ENCODE data around the gene VPS33A. TPM values are rescaled to one million over a fixed set of nuclear protein-coding genes. Genes with fewer than 3 reads are reported as not detected.

Gene VPS33A
- total and polyA plus RNA-seq, 2 of the 13 experiments (the other 11 are each of a cell fraction or from before 2014, with no cell fraction given) = 11.0 to 43.6 TPM

GRCh38 chr12:122182887-122183587 lies 83.3 kb downstream of the VPS33A start, which contains the start of gene LRRC43:
TSS of gene LRRC43 (plus strand) at chr12:122183123. CDS start at chr12:122183145, 22 bp downstream.
- DNase-seq (ENCODE audit: low spot score) (no peak), ATAC-seq (peak; percentile 71), FAIRE-seq (no peak)
- POLR2A ChIA-PET = no interaction called here
- H3K9ac ChIP-seq (ENCODE audit: insufficient read depth, low read depth, low read length) = no peak within 1 kb of the TSS
- H3K4me1 ChIP-seq (ENCODE audit: insufficient read depth, low read length) = peaks cover 20% of the 10 kb centered on the region
- CTCF ChIA-PET (ENCODE audit: low intra/inter-chr PET ratio, low total read pairs) = no interaction called here
- peak within 1 kb of the TSS; percentile 47 for H3K4me2 ChIP-seq (ENCODE audit: low read depth, low read length)
- in situ Hi-C loops (cut with HindIII; ENCODE audit: extremely low pct_ligation_motif_present, low pct_unique_long_range_greater_than_20kb) = loop anchor here (10.0 kb wide), 1 partner anchor 128 kb away; no protein-coding TSS in a partner anchor
- H3K79me2 ChIP-seq (ENCODE audit: insufficient read depth, low read length) = no peaks in the 10 kb centered on the region
- 65% methylated on average over 37 of the region's 63 CpGs for WGBS (ENCODE audit: low lambda C conversion rate)
- no peaks in the 10 kb centered on the region for H4K20me1 ChIP-seq (ENCODE audit: insufficient read depth, low read length)
- no peak within 1 kb of the TSS for H3K27ac ChIP-seq (ENCODE audit: extremely low read length, insufficient read depth, low read length)
- H3K9me3 ChIP-seq (ENCODE audit: low read length) = no peaks in the 10 kb centered on the region
- no peaks in the 10 kb centered on the region for H3K36me3 ChIP-seq (replicated peaks in 1 of 2; ENCODE audit: control insufficient read depth in 1 of 2, insufficient read depth in 2 of 2, low read length in 2 of 2)
- no peak within 1 kb of the TSS for H2AFZ ChIP-seq (ENCODE audit: low read length)
- no TSS peak for BruUV-seq (replicated peaks)
- H3K27me3 ChIP-seq (ENCODE audit: control insufficient read depth in 1 of 2, insufficient read depth in 2 of 2, low read length in 2 of 2) = peaks cover 0 to 22% of the 10 kb centered on the region in 2 experiments; a peak in 2 of 5 replicates
- intact Hi-C loops (cut with micrococcal nuclease; ENCODE audit: unreplicated experiment) = no loop called here
- H3K4me3 ChIP-seq (replicated peaks in 1 of 3; ENCODE audit: insufficient read depth in 1 of 3, low read depth in 2 of 3, low read length in 3 of 3) = peak within 1 kb of the TSS; percentile 40 to 55 (median 46); a peak in 5 of 6 replicates
- TF ChIP-seq GABPB1 (CRISPR knock-in tag; IDR thresholded peaks at IDR 0.05) (peak; percentile 44; the same call in 1 of the 2 replicates), ZFP36L2 (CRISPR knock-in tag; IDR thresholded peaks at IDR 0.05) (no peak), PCBP2 (optimal IDR thresholded peaks at IDR 0.05; ENCODE audit: low read depth, low read length, poor library complexity, severe bottlenecking) (no peak), NFYC (CRISPR knock-in tag; IDR thresholded peaks at IDR 0.05) (no peak), SALL1 (CRISPR knock-in tag; IDR thresholded peaks at IDR 0.05) (0 out of 2 replicates have a peak, but pooled peaks have one; percentile 12), SP140L (CRISPR knock-in tag; IDR thresholded peaks at IDR 0.05; ENCODE audit: borderline replicate concordance) (no peak), SNAI1 (CRISPR knock-in tag; IDR thresholded peaks at IDR 0.05; ENCODE audit: borderline replicate concordance) (no peak), ZNF687 (CRISPR knock-in tag; IDR thresholded peaks at IDR 0.05) (peak; percentile 51), HNRNPLL (IDR thresholded peaks at IDR 0.05; ENCODE audit: low read depth, low read length, poor library complexity, severe bottlenecking) (peak; percentile 35), ZNF282 (IDR thresholded peaks at IDR 0.05; ENCODE audit: partially characterized antibody) (no peak), SAP130 (CRISPR knock-in tag; IDR thresholded peaks at IDR 0.05; ENCODE audit: low read depth) (peak; percentile 40; the same call in 1 of the 2 replicates), ZFY (CRISPR knock-in tag; IDR thresholded peaks at IDR 0.05) (peak; percentile 26; the same call in 1 of the 2 replicates), RFX3 (CRISPR knock-in tag; IDR thresholded peaks at IDR 0.05) (peak; percentile 54), RFX1 (IDR thresholded peaks at IDR 0.05) (0 out of 2 replicates have a peak, but pooled peaks have one; percentile 16), UBTF (CRISPR knock-in tag; IDR thresholded peaks at IDR 0.05) (0 out of 2 replicates have a peak, but pooled peaks have one; percentile 26), CCDC6 (CRISPR knock-in tag; IDR thresholded peaks at IDR 0.05) (0 out of 2 replicates have a peak, but pooled peaks have one; percentile 24), ZFX (CRISPR knock-in tag; IDR thresholded peaks at IDR 0.05; ENCODE audit: low read depth) (0 out of 2 replicates have a peak, but pooled peaks have one; percentile 14)

Data from HepG2 (cell line).